CD4-positive, alpha-beta T cell treated with Interleukin-21 for 1 hour (primary cell): Measurements from ENCODE around the gene SLC6A3.

ENCODE experiments used
- DNase-seq: peaks from one replicate; pipeline ENCODE4 v3.0.0-alpha.2; 2020

The SLC6A3 gene

GRCh38 chr5:1419476-1420210 is 25.6 kb downstream of the SLC6A3 start:
- DNase-seq = no peak

GRCh38 chr5:1418921-1419280 is 26.3 kb downstream of the SLC6A3 start:
- DNase-seq = no peak

- DNase-seq = no peak
These were observed 26.9 kb downstream of the SLC6A3 start for GRCh38 chr5:1418238-1418920.

- DNase-seq = no peak
These were observed 27.5 kb downstream of the SLC6A3 start for GRCh38 chr5:1417586-1418225.

- no peak for DNase-seq
These were observed 28.3 kb downstream of the SLC6A3 start for GRCh38 chr5:1416856-1417469.

- DNase-seq = no peak
These were observed 29.4 kb downstream of the SLC6A3 start for GRCh38 chr5:1415626-1416360.

GRCh38 chr5:1415059-1415425 is 30.2 kb downstream of the SLC6A3 start:
- DNase-seq = no peak

- no peak for DNase-seq
These were observed 30.8 kb downstream of the SLC6A3 start for GRCh38 chr5:1414311-1415058.

- DNase-seq = no peak
These were observed 31.5 kb downstream of the SLC6A3 start for GRCh38 chr5:1413611-1414241.

GRCh38 chr5:1413211-1413610 is 32.0 kb downstream of the SLC6A3 start:
- DNase-seq = no peak

GRCh38 chr5:1412621-1413020 is 32.6 kb downstream of the SLC6A3 start:
- DNase-seq = no peak

- no peak for DNase-seq
These were observed 33.1 kb downstream of the SLC6A3 start for GRCh38 chr5:1412163-1412562.

- DNase-seq = no peak
These were observed 34.1 kb downstream of the SLC6A3 start for GRCh38 chr5:1411099-1411498.

- no peak for DNase-seq
These were observed 34.9 kb downstream of the SLC6A3 start for GRCh38 chr5:1410156-1411014.

GRCh38 chr5:1409381-1410110 is 35.7 kb downstream of the SLC6A3 start:
- no peak for DNase-seq

- no peak for DNase-seq
These were observed 38.3 kb downstream of the SLC6A3 start for GRCh38 chr5:1406681-1407640.

- no peak for DNase-seq
These were observed 39.4 kb downstream of the SLC6A3 start for GRCh38 chr5:1405539-1406530.

GRCh38 chr5:1405121-1405520 is 40.1 kb downstream of the SLC6A3 start:
- DNase-seq = no peak
